GM21529 (cell line): Measurements from ENCODE around the gene GPR151.
"Not testable (repeated sequence)": the region's sequence is repeated elsewhere in the genome, so short reads cannot be mapped to it uniquely, and the experiment has no call there.

Experiments used
- ATAC-seq: cut with Tn5 transposase; IDR thresholded peaks from one replicate; pipeline ENCODE4 v1.9.1; 2021; ENCODE audit not compliant: unreplicated experiment

Gene GPR151

GRCh38 chr5:146516151-146516475 is at the start of gene GPR151:
GPR151 (minus strand) TSS chr5:146516190; CDS start chr5:146516113, 77 bp downstream.
- ATAC-seq: no peak

- ATAC-seq: no peak
Observed at GRCh38 chr5:146564007-146564762, 48.2 kb upstream of the GPR151 start.

- no peak for ATAC-seq
Observed at GRCh38 chr5:146562461-146562860, 46.5 kb upstream of the GPR151 start.

GRCh38 chr5:146561711-146562110 is 45.7 kb upstream of the GPR151 start:
- ATAC-seq: no peak

GRCh38 chr5:146560205-146560812 is 44.3 kb upstream of the GPR151 start:
- ATAC-seq: no peak

- not testable (repeated sequence) for ATAC-seq
Observed at GRCh38 chr5:146556884-146557283, 40.9 kb upstream of the GPR151 start.

GRCh38 chr5:146553446-146553845 is 37.5 kb upstream of the GPR151 start:
- ATAC-seq: no peak

GRCh38 chr5:146549615-146550014 is 33.6 kb upstream of the GPR151 start:
- no peak for ATAC-seq

GRCh38 chr5:146548781-146549449 is 32.9 kb upstream of the GPR151 start:
- ATAC-seq: no peak

GRCh38 chr5:146544232-146544631 is 28.2 kb upstream of the GPR151 start:
- ATAC-seq: no peak

GRCh38 chr5:146541958-146542849 is 26.2 kb upstream of the GPR151 start:
- peak; percentile 98 for ATAC-seq

- ATAC-seq: no peak
Observed at GRCh38 chr5:146540414-146540813, 24.4 kb upstream of the GPR151 start.

GRCh38 chr5:146539973-146540372 is 24.0 kb upstream of the GPR151 start:
- ATAC-seq: no peak

GRCh38 chr5:146538432-146538831 is 22.4 kb upstream of the GPR151 start:
- ATAC-seq: no peak

- no peak for ATAC-seq
Observed at GRCh38 chr5:146533882-146534281, 17.9 kb upstream of the GPR151 start.

- ATAC-seq: peak; percentile 96
Observed at GRCh38 chr5:146533260-146533857, 17.4 kb upstream of the GPR151 start.

GRCh38 chr5:146529984-146530383 is 14.0 kb upstream of the GPR151 start:
- peak; percentile 53 for ATAC-seq

- ATAC-seq: no peak
Observed at GRCh38 chr5:146528236-146528635, 12.2 kb upstream of the GPR151 start.

GRCh38 chr5:146527785-146528184 is 11.8 kb upstream of the GPR151 start:
- ATAC-seq: no peak

GRCh38 chr5:146523698-146524097 is 7.7 kb upstream of the GPR151 start:
- ATAC-seq: no peak
